HPDE6-E6E7 (cell line): ENCODE results near the gene PFAS.
A peak's percentile ranks its signal among the peaks of the same experiment; 100 is the strongest.

ENCODE experiments used
- DNase-seq: peaks from one replicate; pipeline ENCODE4 v3.0.0; 2011; ENCODE audit warnings: missing footprints; ENCODE audit errors: extremely low spot score

The PFAS gene

DNA sequence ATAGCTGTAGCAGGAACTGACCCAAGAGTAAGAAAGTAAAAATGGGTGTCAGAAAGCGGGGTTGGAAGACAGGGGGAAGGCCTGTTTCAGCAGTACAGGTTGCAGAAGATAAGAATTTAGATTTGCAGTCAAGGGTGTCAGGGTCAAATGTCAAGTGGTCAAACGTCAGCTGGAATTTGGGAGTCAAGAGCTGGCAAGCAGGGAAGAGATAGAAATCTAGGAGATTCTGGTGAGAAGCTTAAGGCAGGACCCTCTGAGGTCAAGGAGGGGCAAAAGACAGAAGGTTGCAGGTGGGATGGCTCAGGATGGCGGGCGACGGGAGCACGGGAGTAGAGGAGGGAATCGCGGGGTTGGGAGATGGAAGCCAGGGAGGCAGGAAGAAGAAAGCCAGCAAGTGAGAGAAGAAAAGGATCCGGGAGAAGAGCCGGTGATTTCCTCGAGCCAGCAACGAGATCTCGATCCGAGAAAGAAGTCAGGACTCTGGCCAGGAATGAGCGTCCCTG is 45.8 kb downstream of the PFAS start:
- DNase-seq: no peak

DNA sequence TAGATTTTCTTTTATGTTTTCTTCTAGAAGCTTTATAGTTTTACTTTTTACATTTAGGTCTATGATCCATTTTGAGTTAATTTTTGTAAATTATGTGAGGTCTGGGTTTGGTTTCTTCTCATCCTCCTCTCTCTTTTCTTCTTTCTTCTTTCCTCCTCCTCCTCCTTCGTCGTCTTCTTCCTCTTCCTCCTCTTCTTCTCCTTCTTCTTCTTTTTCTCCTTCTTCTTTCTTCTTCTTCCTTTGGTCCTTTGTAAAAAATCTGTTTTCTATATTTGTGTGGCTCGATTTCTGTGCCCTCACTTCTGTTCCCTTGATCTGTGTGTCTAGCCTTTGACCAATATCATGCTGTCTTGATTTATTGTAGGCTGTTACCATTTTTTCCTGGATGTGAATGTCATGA is 51.1 kb downstream of the PFAS start:
- no peak for DNase-seq

DNA sequence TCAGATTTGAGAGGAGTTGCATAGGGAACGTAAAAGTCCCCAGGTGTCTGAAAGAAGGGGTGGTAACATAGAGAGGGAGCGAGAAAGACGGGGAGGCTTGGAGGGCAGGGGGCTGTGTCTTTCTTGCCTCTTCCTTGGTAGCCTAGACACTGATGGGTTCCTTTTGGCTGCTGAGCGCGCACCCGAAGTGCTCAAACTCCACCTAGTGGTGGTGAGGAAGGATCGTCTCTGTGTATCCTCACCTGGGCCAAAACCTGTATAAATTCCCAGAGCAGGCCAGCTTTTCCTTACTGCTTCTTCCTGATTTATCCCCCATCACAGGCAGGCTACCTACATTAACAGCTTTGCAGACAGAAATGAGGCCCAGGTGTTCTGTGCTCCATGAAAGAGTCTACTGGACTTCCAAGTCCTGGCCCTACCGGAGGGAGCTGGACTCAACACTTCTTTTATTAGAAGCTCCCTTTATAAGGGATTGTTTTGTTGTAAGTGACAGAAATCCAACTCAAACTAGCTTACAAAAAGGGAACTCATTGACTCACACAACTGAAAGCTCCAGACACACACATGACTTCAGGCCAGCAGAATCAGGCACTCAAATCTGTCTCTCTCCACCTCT is 51.6 kb downstream of the PFAS start:
- DNase-seq: peak; percentile 74

DNA sequence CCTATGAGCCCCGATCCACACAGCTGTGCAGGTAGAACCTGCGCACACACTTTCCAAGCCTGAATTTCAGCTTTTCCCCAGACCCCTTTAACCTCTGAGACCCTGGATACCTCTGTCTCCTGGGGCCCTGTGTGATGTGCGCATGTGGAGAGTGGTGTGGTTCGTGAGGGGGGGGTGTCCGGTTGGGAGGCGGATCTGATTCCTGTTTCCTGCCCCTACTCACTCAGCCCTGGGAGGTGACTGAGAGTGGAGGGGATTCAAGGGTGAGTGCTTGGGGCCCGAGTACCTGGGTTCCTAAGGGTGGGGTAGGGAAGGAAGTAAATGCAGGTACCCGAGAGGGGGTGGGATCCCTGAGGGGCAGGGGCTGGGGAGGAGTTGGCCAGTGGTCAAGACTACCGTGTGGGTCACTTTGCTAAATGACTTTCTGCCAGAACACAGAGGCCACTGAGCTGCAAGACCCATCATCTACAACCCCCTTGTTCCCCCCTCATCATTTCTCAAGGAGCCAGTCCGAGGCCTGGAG is 61.6 kb downstream of the PFAS start:
- DNase-seq: no peak

DNA sequence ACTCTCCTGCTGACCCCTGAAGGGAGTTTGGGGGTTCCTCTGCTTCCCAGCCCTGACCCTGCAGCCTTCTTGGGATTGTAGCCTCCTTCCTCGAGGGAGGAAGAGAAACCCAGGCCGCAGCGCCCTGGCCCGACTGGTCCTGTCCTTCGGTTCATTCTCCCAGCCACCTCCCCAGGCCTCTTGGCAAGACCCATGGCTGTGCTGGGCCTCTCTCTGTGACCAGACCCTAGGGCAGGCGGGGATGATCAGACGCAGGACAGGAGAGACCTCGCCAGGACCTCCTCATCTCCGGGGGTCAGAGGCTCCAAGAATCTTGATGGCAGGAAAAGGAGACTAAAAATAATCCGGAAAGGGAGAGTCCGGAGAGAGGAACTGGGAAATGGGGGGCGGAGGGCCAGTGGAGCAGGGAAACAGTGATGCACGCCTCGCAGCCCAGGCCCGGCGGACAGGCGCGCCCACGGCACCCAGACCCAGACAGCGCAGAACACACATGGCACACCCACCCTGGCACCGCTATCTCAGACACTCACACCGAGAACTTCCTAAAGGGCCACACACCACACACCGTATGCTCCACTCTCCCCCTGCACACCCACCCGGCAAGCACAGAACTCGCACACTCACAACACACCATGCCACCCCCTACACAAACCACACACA is 62.2 kb downstream of the PFAS start:
- no peak for DNase-seq

DNA sequence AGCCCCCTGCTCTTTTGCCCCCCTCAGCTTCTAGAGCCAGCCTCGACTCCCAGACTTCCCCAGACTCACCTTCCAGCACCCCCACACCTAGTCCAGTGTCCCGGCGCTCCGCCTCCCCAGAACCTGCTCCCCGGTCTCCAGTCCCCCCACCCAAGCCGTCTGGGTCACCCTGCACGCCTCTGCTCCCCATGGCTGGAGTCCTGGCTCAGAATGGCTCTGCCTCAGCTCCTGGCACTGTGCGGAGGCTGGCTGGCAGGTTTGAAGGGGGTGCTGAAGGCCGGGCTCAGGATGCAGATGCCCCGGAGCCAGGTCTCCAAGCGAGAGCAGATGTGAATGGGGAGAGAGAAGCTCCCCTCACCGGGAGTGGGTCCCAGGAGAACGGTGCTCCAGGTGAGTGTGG is 63.2 kb downstream of the PFAS start:
- no peak for DNase-seq

DNA sequence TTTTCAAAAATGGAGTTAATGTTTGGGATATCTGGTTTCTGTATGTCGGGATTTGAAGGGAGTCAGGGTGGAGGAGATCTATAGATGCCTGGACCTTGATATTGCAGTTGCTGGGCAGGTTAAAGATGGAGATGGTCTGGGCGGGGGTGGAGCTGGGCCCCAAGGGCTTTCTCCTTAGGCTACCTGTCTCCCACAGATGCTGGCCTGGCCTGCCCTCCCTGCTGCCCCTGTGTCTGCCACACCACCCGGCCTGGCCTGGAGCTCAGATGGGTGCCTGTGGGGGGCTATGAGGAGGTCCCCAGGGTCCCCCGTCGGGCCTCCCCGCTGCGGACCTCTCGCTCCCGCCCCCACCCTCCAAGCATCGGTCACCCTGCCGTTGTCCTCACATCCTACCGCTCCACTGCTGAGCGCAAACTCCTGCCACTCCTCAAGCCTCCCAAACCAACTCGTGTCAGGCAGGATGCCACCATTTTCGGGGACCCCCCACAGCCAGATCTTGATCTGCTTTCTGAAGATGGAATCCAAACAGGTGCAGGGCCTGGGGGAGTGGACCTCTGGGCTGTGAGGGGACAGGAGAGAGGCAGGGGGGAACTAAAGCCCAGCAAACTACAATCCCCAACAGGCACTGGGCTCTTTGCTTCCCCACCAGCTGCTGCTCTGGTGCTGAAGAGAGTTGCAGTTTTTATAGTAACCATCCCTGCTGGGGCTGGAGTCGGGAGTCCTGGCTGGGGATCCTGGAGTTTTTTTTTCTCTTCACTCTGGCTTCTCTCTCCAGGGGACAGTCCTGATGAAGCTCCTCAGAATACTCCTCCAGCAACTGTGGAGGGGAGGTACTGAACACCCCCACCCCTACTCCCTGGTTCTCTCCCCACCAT is 63.9 kb downstream of the PFAS start:
- no peak for DNase-seq

DNA sequence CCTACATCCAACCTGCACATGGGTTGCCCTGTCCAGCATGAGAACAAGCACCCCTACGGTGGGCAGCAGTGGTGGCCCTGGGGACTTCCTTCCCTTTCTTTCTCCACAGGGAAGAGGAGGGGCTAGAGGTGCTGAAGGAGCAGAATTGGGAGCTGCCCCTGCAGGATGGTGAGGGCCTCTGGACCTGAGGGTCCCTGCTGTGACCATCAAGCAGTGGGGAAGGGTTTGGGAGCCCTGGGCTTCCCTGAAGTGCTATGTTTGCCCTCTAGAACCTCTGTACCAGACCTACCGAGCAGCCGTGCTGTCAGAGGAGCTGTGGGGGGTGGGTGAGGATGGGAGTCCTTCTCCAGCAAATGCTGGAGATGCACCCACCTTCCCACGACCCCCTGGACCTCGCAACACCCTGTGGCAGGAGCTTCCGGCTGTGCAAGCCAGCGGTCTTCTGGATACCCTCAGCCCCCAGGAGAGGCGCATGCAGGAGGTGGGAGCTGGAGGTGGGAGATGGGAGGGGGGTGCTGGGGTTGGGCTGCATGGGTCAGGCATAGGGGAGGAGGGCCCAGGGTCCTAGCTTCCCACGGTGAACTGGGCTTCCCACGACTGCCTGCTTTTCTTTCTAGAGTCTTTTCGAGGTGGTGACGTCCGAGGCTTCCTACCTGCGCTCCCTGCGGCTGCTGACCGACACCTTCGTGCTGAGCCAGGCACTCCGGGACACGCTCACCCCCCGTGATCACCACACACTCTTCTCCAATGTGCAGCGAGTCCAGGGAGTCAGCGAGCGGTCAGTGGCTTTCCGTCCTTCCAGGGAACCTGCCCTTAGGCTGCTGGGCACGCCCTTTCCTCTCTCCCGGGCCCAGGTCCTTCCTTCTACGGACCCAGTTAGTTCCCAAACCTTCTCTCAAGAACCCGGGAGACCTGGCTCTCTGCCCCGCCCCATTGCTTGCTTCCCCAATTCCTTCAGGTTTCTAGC is 66.0 kb downstream of the PFAS start:
- no peak for DNase-seq

DNA sequence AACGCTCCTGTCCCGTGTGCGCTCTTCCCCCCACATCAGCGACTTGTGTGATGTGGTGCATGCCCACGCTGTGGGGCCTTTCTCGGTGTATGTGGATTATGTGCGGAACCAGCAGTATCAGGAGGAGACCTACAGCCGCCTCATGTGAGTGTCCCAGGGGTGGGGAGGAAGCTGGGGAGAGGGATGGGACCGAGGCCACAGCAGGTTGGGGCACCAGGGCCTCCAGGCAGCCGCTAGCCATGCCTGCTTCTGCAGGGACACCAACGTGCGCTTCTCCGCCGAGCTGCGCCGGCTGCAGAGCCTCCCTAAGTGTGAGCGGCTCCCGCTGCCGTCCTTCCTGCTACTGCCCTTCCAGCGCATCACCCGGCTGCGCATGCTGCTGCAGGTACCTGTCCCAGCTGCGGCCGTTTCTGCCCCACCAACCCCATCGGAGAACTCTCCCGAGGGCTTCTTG is 66.7 kb downstream of the PFAS start:
- no peak for DNase-seq

DNA sequence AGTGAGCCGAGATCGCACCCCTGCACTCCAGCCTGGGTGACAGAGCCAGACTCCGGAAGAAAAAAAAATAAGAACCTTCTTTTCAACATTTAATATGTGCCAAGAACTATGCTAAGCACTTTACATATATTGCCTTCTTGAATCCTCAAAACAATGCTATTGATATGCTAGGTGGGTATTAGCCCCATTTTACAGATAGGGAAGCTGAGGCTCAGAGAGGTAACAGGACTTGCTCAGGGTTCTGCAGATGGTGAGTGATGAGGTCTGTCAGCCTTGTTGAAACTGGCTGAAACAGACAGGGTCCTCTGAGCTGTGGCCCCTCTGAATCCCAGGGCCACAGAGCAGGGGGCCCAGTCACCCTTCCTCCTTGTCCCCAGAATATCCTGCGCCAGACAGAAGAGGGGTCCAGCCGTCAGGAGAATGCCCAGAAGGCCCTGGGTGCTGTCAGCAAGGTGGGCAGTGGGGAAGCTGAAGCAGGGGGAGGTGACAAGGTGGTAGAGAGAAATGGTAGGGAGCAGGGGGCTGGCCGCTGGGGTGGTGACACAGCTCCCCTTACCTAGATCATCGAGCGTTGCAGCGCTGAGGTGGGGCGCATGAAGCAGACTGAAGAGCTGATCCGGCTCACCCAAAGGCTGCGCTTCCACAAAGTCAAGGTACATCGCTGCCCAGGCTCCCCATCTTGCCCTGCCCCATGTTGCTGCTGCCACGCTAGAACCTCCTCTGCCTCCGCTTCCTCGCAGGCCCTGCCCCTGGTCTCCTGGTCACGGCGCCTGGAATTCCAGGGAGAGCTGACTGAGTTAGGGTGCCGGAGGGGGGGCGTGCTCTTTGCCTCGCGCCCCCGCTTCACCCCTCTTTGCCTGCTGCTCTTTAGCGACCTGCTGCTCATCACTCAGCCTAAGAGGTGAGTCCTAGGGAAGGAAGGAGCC is 69.2 kb downstream of the PFAS start:
- no peak for DNase-seq
